ENCODE results near the gene MYOT.

- TF ChIP-seq CTCF (IDR thresholded peaks at IDR 0.05) (no peak), EP300 (IDR thresholded peaks at IDR 0.05) (no peak), POLR2A (IDR thresholded peaks at IDR 0.05) (no peak)
Measured at GRCh38 chr5:137822984-137823383, 44.7 kb upstream of the MYOT start.

Data from ovary (tissue), 3 donors.